MM.1S (cell line): ENCODE results near the gene COPZ2.

ENCODE experiments used
- CTCF ChIP-seq: fragments of 300-600 bp; sonication (generic); IDR thresholded peaks from 2 replicates; pipeline ENCODE4 v1.5.1; 2016; ENCODE audit warnings: antibody characterized with exemption, low read length, mixed read lengths
- EZH2 ChIP-seq: fragments of 300-600 bp; sonication (generic); optimal IDR thresholded peaks from 2 replicates; pipeline ENCODE3; 2017; ENCODE audit warnings: low read depth, mild to moderate bottlenecking, antibody characterized with exemption, low read length, mixed read lengths
- EZH2phosphoT487 ChIP-seq: fragments of 300-600 bp; sonication (generic); IDR thresholded peaks from 2 replicates; pipeline ENCODE4 v1.6.1; 2018; ENCODE audit warnings: antibody characterized with exemption, low read length

GRCh38 chr17:48021934-48022333, 15.7 kb downstream of the COPZ2 start:
- TF ChIP-seq CTCF (no peak), EZH2 (no peak), EZH2phosphoT487 (no peak)
